Panc1 (cell line): ENCODE results near the gene TRIM44. TPM values are rescaled to one million over a fixed set of nuclear protein-coding genes. Genes with fewer than 3 reads are reported as not detected.

ENCODE experiments used
- ATAC-seq: fragments of 200-7000 bp; cut with Tn5 transposase; 2 replicates; pipeline ENCODE4 v1.9.1; 2020; ENCODE audit warnings: mild to moderate bottlenecking, moderate library complexity
- Bru-seq: library from RNA; stranded (reverse); fragments of 400-500 nt; gene quantifications from one replicate; lab custom pipeline; 2021; lab: Mats Ljungman, UMichigan
- BruChase-seq, 2 experiments: library from RNA; stranded (reverse); fragments of 400-500 nt; gene quantifications; one replicate each; lab custom pipeline; 2021; lab: Mats Ljungman, UMichigan
- BruUV-seq: library from RNA; stranded (reverse); fragments of 400-500 nt; replicated peaks from 2 replicates; lab custom pipeline; 2021; lab: Mats Ljungman, UMichigan
- CTCF ChIA-PET: fragments of 300-600 bp; sonication (Branson Sonifier 250); formaldehyde crosslinking; loops from one replicate; lab custom pipeline; 2022; ENCODE audit warnings: antibody characterized with exemption; lab: Charles Lee
- POLR2A ChIA-PET: fragments of 300-600 bp; sonication (Branson Sonifier 250); formaldehyde crosslinking; loops from one replicate; lab custom pipeline; 2022; ENCODE audit warnings: antibody characterized with exemption; lab: Charles Lee
- DNase-seq: peaks from one replicate; pipeline ENCODE4 v3.0.0-alpha.2; 2010; ENCODE audit warnings: low read depth, low spot score
- H3K27ac ChIP-seq: 2 replicates; pipeline ENCODE4 v1.5.1; 2011; ENCODE audit warnings: mild to moderate bottlenecking, low read length, inconsistent platforms
- H3K27me3 ChIP-seq: fragments of 200-500 bp; sonication (Bioruptor generic); 2 replicates; pipeline ENCODE4 v1.6.0; 2014; ENCODE audit warnings: low read length, inconsistent platforms; ENCODE audit not compliant: control insufficient read depth, insufficient read depth
- H3K36me3 ChIP-seq: fragments of 200-500 bp; sonication (Bioruptor generic); 2 replicates; pipeline ENCODE4 v1.5.1; 2014; ENCODE audit warnings: inconsistent platforms, mild to moderate bottlenecking, low read length, moderate library complexity; ENCODE audit not compliant: control insufficient read depth, insufficient read depth
- H3K4me1 ChIP-seq: 2 replicates; pipeline ENCODE4 v1.5.1; 2011; ENCODE audit warnings: inconsistent platforms, mild to moderate bottlenecking, low read length, moderate library complexity; ENCODE audit not compliant: control insufficient read depth, insufficient read depth
- H3K4me3 ChIP-seq, 2 experiments: 2 replicates each; pipeline ENCODE4 v1.5.1; 2011 to 2012; ENCODE audit warnings: low read depth in 2 of 2, low read length in 2 of 2, mild to moderate bottlenecking in 2 of 2, inconsistent platforms in 1 of 2, moderate library complexity in 1 of 2
- H3K9me3 ChIP-seq: fragments of 200-500 bp; sonication (Bioruptor generic); 2 replicates; pipeline ENCODE4 v1.5.1; 2014; ENCODE audit warnings: low read depth, mild to moderate bottlenecking, inconsistent platforms, low read length, moderate library complexity; ENCODE audit not compliant: control insufficient read depth, insufficient read depth
- CTCF ChIP-seq: fragments of 450-650 bp; IDR thresholded peaks from 2 replicates; pipeline ENCODE4 v1.5.1; 2017; ENCODE audit warnings: mild to moderate bottlenecking
- POLR2AphosphoS5 ChIP-seq: IDR thresholded peaks from 2 replicates; pipeline ENCODE4 v1.6.1; 2012; ENCODE audit warnings: mild to moderate bottlenecking, low read depth, low read length, moderate library complexity
- REST ChIP-seq, 2 experiments: IDR thresholded peaks; 2 replicates each; pipeline ENCODE4 v1.6.1; 2011 to 2012; ENCODE audit warnings: low read depth in 2 of 2, control low read depth in 1 of 2, low read length in 1 of 2, mild to moderate bottlenecking in 1 of 2, moderate library complexity in 1 of 2; ENCODE audit not compliant: insufficient read depth in 1 of 2
- SIN3A ChIP-seq: IDR thresholded peaks from 2 replicates; pipeline ENCODE4 v1.6.1; 2012; ENCODE audit warnings: low read depth, mild to moderate bottlenecking, low read length, moderate library complexity, borderline replicate concordance; ENCODE audit not compliant: insufficient read depth
- TCF7L2 ChIP-seq: IDR thresholded peaks from 2 replicates; pipeline ENCODE4 v1.6.1; 2011; ENCODE audit warnings: mild to moderate bottlenecking, low read depth, low read length, inconsistent platforms
- in situ Hi-C: cut with HindIII; loops from 2 replicates; pipeline ENCODE4 v1.10.0; 2016; ENCODE audit warnings: low sequenced_read_pairs, low pct_unique_long_range_greater_than_20kb
- intact Hi-C: fragments of 100-400 bp; cut with micrococcal nuclease; formaldehyde crosslinking; loops from one replicate; pipeline ENCODE4 v1.10.0; 2022; ENCODE audit not compliant: unreplicated experiment
- long read RNA-seq: library from polyadenylated mRNA; unstranded; transcript quantifications from one replicate; pipeline ENCODE4 v2.0.0, GENCODE V29; 2021; ENCODE audit not compliant: unreplicated experiment
- polyA plus RNA-seq: library from polyadenylated mRNA; unstranded; fragments of >200 nt; gene quantifications from one replicate; pipeline ENCODE4 v1.2.1, GENCODE V29; 2012; ENCODE audit warnings: missing spikeins; ENCODE audit not compliant: insufficient read length
- total RNA-seq: library from RNA; stranded (reverse); gene quantifications from one replicate; pipeline ENCODE4 v1.2.1, GENCODE V29; 2021; ENCODE audit not compliant: unreplicated experiment

TRIM44 gene
- total RNA-seq = 80.3 TPM
- polyA plus RNA-seq = 51.1 TPM
- Bru-seq, nascent RNA = percentile 89 among the genes with signal in this experiment
- BruChase-seq, experiment 1, labeled RNA remaining after a 2-hour chase = percentile 83 among the genes with signal in this experiment
- BruChase-seq, experiment 2, labeled RNA remaining after a 6-hour chase = percentile 86 among the genes with signal in this experiment
- long read RNA-seq, full-length matches to known transcripts = 273 of 310 reads
- long read RNA-seq, partial matches to known transcripts = 5 of 310 reads
- long read RNA-seq, other reads (novel, unspliced or antisense) = 32 of 310 reads

GRCh38 chr11:35662649-35663407, at the start of gene TRIM44:
TRIM44 (plus strand) TSS chr11:35662775; CDS start chr11:35663112, 337 bp downstream.
- TSS peak; percentile 89 for BruUV-seq
- CTCF ChIA-PET = interaction anchor here (0.5 kb wide), 1 partner anchor 165 kb away, joined by 3 read pairs; no protein-coding TSS in a partner anchor

More at GRCh38 chr11:35662649-35663407, at the start of gene TRIM44:
- ATAC-seq (peak; percentile 92), DNase-seq (no peak)
- peaks cover 8% of the 10 kb centered on the region for H3K4me1 ChIP-seq
- in situ Hi-C loops = no loop called here
- H3K9me3 ChIP-seq = peaks cover 17% of the 10 kb centered on the region; the same call in 1 of the 2 replicates
- no peaks in the 10 kb centered on the region for H3K27me3 ChIP-seq
- peak; percentile 21; the same call in 1 of the 2 replicates for TF ChIP-seq TCF7L2
- TF ChIP-seq REST (IDR thresholded peaks at IDR 0.05; ENCODE audit: insufficient read depth in 1 of 2, low read depth in 2 of 2, low read length in 1 of 2) = no peak
- 0 out of 2 replicates have a peak, but pooled peaks have one; percentile 29 for TF ChIP-seq SIN3A
- peak; percentile 71 for TF ChIP-seq POLR2AphosphoS5
- no peak for TF ChIP-seq CTCF
- no peaks in the 10 kb centered on the region for H3K36me3 ChIP-seq
- intact Hi-C loops = no loop called here
- peak within 1 kb of the TSS; percentile 93 for H3K27ac ChIP-seq
- POLR2A ChIA-PET = no interaction called here
- peak within 1 kb of the TSS; percentile 73 for H3K4me3 ChIP-seq
